GM21529 (cell line): ENCODE data around the gene NINJ1.
"Not testable (repeated sequence)": the region's sequence is repeated elsewhere in the genome, so short reads cannot be mapped to it uniquely, and the experiment has no call there.

Experiments used
- ATAC-seq: cut with Tn5 transposase; IDR thresholded peaks from one replicate; pipeline ENCODE4 v1.9.1; 2021; ENCODE audit not compliant: unreplicated experiment

NINJ1 gene

DNA sequence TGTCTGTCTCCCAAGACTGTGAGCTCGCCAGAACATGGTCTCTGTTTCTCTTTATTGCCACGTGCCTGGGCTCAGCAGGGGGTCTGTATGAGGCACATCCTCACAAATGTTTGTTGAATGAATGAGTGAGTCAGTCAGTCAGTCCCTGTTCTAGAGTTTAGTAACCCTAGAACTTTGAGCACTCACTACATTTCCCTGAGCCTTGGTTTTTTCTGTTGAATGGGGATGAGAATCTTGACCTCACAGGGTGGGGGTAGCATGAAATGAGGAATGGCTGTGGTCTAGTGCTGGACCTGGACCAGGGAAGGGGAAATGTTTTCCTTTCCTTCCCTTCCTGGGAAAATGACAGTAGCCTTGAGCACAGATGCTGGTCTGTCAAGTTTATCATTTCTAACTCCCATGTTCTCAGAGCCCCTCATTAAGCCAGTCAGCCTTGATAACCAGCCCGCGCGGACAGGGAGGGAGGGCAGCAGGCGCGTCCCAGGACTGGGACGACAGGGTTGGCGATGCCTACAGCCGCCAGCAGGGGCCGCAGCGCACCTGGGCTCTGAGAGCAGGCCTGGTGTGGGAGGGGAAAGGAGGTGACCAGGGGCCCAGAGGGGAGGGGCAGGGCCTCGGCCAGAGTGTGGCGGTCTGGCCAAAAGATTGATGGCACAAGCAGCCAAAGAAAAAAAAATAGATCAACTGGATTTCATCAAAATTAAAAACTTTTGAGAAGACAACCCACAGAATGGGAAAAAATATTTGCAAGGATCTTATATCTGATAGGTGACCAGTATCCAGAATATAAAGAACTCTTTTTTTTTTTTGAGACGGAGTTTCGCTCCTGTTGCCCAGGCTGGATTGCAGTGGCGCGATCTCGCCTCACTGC is 25.8 kb upstream of the NINJ1 start:
- ATAC-seq: peak; percentile 89

DNA sequence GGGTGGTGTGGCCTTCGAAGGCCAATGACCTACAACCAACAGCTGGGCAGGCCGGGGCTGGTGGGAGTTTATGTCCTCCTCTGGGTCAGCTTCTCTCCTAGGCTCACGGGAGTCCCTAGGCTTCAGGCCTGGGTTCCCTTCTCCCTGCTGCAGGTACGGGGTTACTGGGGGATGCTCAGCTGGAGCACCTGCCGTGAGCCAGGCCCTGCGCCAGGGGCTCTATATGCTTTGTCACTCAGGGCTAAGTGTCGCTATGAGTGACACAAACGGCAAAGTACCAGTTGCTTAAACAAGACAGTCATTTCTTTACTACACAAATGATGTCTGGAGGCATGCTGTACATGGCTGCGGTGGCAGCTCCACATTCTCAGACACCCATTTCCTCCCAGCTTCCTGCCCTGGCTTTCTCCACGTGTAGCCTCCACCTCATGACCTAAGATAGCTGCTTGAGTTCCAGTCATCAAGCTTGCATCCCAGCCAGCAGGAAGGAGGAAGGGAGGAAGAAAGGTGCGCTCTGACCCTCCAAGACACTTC is 22.5 kb upstream of the NINJ1 start:
- ATAC-seq: peak; percentile 57

DNA sequence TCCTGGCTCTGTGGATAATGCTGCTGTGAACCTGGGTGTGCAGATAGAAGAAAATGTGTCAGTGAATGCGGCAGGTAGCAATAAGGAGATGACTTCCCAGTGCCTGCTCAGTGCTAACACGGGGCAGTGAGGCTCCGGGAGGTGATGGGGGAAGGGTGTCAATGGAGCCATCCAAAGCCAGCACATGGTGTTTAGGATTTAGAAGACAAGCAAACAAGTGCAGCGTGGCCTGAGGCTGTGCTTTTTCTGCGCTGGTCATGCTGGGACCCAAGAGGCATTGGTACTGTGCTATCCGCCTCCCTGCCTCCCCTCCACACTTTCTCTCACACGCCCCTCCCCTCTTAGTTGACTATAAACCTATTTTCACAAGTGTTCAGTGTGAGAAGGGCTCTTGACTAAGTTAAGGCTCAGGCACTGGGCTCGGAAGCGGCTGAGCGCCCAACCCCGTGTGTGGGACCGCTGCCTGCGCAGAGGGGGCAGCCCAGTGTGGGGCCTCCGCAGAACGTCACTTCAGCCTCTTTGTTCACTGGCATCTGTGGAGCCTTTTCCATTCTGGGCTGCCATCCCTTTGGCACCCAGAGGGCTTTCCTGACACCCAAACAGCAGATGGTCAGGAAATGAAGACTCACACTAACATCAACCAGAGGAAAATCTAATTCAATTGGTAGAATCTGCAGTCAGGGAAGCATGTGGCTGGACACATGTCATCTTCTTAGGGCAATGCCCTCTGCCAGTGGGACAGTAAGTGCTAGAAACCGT is 21.8 kb upstream of the NINJ1 start:
- ATAC-seq: no peak

DNA sequence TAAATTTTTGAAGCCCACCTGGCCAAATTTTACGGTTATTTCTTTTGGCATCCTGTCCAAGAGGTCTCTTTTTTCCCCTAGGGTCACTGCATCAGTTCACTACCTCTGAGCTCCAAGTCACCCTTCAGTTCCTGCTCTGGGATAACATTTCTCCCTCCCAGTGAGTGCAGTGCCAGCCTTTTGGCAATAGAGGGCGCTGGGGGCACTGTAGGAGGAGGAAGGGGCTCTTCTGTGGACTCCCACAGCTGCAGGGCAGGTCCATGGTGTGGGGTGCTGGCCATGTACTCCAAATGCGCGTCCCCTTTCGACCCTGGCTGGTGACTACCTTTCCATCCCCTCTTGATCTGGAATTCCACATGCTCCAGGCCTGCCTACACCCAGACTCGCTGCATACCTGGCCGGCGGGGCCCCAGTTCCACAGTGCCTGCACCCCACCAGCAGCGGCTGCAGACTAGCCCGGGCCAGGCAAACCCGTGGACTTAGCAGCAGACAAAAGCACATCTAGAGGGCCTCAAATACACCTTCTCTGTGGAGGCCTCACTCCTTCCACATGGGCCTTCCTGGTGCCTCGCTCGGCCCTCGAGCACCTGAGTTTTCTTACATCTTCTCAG is 20.3 kb upstream of the NINJ1 start:
- no peak for ATAC-seq

DNA sequence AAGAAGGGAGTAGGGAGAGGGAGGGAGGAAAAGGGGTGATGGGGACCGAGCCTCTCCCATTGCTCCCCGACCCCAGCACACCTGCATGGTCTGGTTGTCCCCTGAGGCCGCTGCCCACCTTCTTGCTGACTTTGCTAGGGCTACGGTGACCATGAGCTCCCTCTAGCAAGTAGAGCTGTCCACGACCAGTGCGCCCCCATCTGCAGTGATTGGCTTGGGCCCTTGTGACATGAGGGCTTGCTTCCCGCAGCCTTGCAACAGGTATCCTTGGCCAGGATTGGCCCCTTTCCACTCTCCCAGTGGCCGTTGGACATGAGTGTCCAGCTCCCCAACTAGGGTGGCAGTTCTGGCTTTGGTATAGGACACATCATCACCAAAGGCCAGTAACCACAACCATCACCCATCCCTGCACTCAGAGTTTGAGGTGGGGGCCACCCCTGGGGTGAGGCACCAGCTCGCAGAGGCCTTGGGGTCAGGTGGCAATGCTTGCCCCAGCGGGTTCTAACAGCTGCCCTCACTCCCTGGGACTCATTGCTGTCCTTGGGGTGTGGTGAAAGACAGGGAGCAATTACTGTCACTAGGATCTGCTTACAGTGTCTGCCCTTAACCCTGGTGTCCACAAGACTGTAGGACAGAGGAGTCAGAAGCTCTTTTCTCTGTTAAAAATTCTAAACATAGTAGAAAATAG is 17.2 kb upstream of the NINJ1 start:
- no peak for ATAC-seq

DNA sequence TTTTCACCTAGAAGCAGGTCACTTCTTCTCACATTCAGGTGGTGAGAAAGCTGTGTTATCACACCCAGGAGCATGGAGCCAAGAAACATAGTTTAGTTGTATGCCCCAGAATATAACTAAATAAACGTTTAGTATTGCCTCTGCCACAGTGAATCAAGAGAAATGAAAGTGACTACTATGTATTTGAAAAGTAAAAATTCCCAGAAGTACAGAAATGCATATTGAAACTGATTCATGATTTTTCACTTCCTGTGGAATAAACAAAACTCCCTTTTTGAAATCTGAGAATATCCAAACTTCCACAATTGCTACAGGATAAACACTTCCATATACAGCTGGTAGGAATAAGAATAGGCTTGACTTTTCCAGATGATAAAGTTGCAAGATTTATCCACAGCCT is 15.3 kb upstream of the NINJ1 start:
- ATAC-seq: no peak

DNA sequence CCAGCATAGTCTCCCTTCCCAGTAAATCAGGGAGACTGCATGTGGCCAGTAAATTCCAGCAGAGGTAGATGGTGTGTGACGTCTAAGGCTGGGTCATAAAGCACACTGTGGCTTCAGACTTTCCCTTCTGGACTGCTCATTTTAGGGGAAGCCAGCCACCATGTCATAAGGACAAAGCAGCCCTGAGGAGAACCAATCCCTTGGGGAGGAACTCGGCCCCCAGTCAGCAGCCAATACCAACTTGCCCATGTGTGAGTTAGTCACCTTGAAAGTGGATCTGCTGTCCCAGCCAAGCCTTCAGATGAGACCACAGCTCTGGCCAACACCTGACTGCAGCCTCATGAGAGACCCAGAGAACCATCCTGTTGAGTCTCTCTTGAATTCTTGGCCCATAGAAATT is 14.7 kb upstream of the NINJ1 start:
- no peak for ATAC-seq

DNA sequence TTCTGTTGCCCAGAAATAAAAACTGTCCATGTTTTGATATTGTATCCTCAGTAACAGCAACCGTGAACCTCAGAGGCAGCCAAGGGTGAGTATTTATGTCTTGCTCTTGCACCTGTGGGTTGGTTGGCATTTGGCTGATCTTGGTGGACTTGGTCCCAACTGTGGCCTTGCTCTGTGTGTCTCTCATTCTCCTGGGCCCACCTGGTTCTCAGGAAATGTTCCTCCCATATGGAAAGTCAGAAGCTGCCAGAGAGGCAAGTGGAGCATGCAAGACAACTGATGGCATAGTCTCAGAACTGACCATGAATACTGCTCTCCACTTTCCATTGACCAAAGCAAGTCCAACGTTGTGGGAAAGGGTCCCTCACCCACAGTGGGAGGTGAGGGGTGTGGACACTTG is 13.6 kb upstream of the NINJ1 start:
- no peak for ATAC-seq

DNA sequence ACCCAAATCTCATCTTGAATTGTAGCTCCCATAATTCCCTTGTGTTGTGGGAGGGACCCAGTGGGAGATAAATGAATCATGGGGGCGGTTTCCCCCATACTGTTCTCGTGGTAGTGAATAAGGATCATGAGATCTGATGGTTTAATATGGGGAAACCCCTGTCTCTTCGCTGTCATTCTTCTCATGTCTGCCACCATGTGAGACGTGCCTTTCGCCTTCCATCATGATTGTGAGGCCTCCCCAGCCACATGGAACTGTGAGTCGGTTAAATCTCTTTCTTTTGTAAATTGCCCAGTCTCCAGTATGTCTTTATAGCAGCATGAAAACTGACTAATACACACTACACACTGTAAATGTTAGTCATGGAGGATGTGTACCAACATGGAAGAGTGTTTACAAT is 12.6 kb upstream of the NINJ1 start:
- not testable (repeated sequence) for ATAC-seq

DNA sequence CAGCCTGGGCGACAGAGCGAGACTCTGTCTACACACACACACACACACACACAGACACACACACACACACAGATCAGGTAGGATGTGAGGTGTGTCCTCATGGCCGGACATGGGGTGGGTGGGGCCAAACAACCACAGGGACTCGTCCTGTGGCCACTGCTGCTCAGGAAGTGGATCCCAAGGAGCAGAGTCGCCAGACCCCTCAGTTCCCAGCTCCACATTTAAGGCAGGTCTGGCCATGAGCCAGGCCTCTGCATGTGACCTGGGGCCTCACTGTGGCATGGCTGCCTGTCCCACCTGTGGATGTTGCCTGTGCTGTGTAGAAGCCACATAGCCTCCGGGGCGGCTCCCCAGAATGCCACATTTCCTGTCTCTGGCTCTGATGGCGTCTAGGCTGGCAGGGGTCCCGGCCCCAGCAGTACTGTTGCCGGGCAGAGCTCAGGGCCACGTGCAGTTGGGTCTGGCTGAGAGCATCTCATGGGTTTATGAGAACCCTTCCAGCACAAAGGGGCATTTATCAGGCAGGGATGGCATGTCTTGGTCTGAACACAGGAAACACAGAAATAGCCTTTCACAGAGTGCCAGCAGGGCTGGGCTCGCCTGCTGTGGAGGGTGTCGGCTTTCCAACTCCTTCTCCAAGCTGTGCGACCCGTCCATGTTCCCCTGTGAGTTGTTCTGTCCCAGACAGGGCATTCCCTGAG is 9.9 kb upstream of the NINJ1 start:
- no peak for ATAC-seq

DNA sequence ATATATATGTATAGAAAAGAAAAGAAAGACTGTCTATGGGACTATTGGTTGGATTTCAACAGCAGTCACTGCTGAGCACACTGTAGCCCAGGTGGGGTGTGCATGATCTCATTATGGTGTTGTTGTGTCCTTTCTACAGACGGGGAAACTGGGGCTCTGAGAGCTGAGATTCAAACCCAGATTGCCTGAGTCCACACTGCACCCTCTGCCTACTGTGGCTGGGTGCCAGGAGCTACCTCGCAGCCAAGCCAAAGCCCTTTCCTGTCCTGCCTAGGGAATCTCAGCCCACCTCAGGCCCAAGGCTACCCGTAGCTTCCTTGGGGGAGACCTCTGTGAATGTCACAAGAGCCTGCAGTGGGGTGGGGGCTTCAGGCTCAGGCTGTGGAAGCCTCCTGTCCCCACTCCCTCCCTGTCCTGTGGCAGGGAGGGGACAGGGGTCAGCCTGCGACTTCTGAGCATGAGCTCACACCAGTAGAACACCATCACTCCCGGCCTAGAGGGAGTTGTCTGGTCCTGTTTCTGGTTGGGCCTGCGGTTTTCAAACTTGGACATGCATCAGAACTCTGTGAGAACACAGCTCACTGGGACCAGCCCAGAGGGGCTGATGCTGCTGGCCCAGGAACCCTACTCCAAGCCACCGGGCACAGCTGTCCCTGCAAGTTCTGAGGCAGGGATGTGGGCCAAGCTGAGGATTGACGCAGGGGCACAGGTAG is 7.9 kb upstream of the NINJ1 start:
- ATAC-seq: no peak

DNA sequence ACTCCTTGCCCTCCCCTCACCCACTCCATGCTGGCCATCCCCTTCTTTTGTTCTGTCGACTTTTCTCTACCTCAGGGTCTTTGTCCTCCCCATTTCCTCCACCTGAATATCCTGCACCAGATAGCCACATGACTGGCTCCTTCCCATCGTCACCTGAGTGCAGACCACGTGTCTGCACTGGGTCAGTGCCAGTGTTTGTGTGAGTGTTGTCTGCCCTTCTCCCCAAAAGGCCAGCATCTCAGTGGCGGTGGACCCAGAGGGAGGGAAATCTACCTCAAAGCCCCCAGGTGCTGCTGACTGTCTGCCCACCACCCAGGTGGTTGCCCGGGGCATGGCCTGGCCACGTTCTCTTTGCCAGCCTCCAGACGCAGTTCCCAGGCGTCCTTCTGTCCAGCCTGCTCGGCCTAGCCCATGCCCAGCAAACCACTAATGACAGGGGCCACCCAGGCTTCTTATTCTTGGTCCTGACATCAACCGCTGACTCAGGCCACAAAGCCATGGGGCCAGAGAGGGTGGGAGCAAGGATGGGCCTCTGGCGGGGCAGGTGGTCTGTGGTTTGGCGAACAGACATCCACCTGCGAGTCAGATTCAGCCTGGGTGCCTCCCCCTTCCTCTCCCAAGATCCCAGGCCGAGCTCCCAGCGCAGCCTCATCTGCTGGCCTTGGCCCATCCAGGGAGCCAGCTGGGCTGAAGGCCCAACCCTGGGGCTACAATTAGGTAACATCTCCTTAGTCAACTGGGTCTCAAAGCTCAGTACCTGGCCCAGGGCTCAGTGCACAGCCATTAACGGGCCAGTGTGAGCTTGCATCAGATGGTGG is 5.5 kb upstream of the NINJ1 start:
- no peak for ATAC-seq

DNA sequence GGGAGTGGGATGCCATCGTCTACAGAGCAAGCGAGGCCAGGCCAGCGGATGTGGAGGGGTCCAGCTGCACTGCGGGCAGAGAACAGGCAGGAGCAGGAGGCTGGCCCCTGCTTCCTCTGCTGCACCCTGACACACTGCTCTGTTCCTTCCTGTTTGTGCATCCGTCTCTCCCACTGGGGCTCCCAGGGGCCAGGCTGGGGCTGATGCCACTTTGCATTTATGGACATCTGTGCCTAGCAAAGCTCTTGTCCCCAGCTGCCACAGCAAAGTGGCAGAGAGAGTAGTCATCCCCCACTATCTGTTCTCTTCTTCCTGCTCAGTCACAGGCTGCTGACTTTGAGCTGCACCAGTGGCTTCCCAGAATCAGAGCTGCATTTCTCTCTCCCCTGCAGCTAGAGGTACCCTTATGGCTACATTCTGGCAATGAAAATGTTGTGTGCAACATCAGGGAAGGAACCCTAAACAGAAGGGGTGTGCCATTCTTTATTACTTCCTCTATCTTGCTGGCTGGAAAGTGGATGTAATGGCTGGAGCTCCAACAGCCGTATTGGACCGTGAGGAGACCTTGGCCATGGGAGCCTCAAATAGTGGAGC is 4.2 kb upstream of the NINJ1 start:
- no peak for ATAC-seq

DNA sequence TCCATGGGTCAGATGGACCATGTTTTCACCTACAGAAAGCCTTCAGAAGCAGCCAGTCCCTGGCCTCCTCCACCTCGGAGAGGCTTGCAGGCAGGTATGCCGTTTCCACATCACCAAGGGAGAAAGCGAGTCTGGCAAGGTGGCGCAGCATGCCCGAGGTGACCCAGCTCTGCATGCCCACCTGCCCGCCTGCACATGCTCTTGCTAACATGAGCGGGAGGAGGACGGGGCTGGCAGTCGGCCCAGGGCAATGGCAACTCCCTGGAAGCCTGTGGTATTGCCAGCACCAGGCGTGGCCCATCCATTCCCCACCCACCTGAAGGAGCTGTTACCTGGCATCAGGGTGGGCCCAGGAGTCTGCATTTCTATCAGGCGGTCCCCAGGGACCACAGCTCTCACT is 3.3 kb upstream of the NINJ1 start:
- no peak for ATAC-seq

DNA sequence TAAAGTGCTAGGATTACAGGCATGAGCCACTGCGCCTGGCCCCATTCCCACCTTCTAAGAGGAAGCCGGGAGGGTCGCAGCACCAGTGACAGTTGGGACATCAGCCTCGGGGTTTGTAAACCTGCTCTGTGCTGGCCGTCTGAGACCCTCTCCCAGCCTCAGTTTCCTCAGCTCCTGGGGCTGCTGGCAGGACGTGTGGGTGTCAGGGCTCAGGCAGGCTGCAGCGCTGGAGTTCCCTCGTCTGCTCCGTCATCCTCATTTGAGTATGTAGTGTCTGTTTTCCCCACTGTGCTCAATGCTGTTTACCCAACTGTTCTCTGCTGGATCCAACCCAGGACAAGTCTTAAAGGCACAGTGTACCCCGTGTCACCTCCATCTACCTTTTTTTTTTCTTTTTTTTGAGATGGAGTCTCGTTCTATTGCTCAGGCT is 2.0 kb upstream of the NINJ1 start:
- no peak for ATAC-seq

DNA sequence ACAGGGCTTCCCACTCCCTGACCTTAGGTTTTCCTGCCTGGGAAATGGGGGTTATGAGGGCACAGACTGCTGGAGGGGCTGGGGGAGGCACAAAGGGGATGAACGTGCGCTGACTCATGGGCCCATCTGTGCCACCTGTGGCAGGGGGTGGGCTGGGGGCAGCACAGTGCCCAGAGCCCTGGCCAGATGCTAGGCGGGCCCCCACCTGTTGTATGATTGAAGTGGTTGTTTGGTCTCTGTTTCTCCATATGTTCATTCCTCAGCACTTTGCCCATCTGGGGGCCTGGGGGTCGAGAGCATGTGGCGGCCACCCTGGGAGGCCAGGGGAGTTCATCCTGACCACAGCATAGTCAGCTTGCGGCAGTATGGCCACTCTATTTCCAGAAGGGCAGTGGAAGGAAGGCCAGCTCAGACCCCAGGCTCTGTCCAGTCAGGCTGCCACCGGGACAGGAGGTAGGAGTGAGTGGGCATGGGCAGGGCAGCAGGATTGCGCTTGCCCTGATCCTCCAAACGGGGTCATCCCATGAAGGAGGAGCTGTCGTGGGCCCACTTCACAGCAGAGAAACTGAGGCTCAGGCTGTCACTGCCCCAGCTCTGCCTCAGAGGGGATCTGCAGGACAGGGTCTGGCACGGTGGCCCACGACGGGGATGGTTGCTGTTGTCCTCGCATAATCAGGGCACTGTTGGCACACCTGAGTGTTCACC is 841 bp upstream of the NINJ1 start:
- no peak for ATAC-seq

DNA sequence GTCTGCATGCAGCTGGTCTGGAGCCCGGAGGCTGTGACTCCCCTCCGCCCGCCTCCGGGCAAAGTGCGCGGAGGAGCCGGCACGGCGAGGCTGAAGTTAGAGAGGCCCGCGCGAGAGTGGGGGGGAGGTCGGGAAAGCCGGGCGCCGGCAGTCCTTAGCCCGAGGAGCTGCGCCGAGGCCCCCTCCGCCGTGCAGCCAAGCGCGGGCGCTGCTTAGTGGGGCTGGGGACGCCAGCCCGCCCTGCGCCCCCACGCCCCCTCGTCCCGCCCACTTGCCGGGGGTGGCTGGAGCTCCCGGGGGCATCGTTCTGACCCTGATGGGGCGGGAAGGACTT is 403 bp downstream of the NINJ1 start:
- ATAC-seq: peak; percentile 36
